Endothelial cell of coronary artery (primary cell): ENCODE measurements around the gene SLC35F2. TPM values are rescaled to one million over a fixed set of nuclear protein-coding genes. Genes with fewer than 3 reads are reported as not detected.

Source experiments
- total RNA-seq: library from RNA; depleted of rRNA; stranded (reverse); fragments of >200 nt; gene quantifications from 2 replicates; pipeline ENCODE4 v1.2.3, GENCODE V29; 2014

Gene SLC35F2
- total RNA-seq = 58.4 and 92.0 TPM in 2 replicates

GRCh38 chr11:107858217-107859070 is at the start of gene SLC35F2:
SLC35F2 (minus strand) TSS chr11:107858787; CDS start chr11:107858767, 20 bp downstream.

Other genes with a start within 250 kb of the SLC35F2 start
- 0.09 TPM in 1 of 2 replicates, not detected in the other for gene SLN, start 146.7 kb downstream of the SLC35F2 start, total RNA-seq
- gene RAB39A, start 69.7 kb upstream of the SLC35F2 start, total RNA-seq = 0.09 TPM in 1 of 2 replicates, not detected in the other
- 30.0 and 34.4 TPM in 2 replicates for gene CUL5, start 150.1 kb upstream of the SLC35F2 start, total RNA-seq